Measurements from ENCODE around the gene MYOCD.

GRCh38 chr17:12727881-12728280 is 62.2 kb downstream of the MYOCD start:
- TF ChIP-seq, protein P1, sequence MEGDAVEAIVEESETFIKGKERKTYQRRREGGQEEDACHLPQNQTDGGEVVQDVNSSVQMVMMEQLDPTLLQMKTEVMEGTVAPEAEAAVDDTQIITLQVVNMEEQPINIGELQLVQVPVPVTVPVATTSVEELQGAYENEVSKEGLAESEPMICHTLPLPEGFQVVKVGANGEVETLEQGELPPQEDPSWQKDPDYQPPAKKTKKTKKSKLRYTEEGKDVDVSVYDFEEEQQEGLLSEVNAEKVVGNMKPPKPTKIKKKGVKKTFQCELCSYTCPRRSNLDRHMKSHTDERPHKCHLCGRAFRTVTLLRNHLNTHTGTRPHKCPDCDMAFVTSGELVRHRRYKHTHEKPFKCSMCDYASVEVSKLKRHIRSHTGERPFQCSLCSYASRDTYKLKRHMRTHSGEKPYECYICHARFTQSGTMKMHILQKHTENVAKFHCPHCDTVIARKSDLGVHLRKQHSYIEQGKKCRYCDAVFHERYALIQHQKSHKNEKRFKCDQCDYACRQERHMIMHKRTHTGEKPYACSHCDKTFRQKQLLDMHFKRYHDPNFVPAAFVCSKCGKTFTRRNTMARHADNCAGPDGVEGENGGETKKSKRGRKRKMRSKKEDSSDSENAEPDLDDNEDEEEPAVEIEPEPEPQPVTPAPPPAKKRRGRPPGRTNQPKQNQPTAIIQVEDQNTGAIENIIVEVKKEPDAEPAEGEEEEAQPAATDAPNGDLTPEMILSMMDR (IDR thresholded peaks at IDR 0.05): no peak
- no peak for TF ChIP-seq POLR2AphosphoS5 (IDR thresholded peaks at IDR 0.05)
